B cell (primary cell): ENCODE data around the gene CLEC7A.

Source experiments
- EZH2 ChIP-seq: IDR thresholded peaks from 2 replicates; pipeline ENCODE4 v1.6.1; 2012; ENCODE audit warnings: borderline replicate concordance, low read depth, mild to moderate bottlenecking, moderate library complexity, low read length; ENCODE audit not compliant: insufficient read depth, poor library complexity, severe bottlenecking
- TF ChIP-seq, protein P1 (sequence below): fragments of 200-600 bp; IDR thresholded peaks from one replicate; pipeline ENCODE4 v1.8.0; 2022; ENCODE audit warnings: antibody characterized with exemption, mild to moderate bottlenecking

- TF ChIP-seq, protein P1, sequence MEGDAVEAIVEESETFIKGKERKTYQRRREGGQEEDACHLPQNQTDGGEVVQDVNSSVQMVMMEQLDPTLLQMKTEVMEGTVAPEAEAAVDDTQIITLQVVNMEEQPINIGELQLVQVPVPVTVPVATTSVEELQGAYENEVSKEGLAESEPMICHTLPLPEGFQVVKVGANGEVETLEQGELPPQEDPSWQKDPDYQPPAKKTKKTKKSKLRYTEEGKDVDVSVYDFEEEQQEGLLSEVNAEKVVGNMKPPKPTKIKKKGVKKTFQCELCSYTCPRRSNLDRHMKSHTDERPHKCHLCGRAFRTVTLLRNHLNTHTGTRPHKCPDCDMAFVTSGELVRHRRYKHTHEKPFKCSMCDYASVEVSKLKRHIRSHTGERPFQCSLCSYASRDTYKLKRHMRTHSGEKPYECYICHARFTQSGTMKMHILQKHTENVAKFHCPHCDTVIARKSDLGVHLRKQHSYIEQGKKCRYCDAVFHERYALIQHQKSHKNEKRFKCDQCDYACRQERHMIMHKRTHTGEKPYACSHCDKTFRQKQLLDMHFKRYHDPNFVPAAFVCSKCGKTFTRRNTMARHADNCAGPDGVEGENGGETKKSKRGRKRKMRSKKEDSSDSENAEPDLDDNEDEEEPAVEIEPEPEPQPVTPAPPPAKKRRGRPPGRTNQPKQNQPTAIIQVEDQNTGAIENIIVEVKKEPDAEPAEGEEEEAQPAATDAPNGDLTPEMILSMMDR, result no peak
- TF ChIP-seq EZH2, result no peak
These were observed 29.3 kb upstream of the CLEC7A start for GRCh38 chr12:10159280-10159679.
